ENCODE results near the gene CNTNAP2.

DNA sequence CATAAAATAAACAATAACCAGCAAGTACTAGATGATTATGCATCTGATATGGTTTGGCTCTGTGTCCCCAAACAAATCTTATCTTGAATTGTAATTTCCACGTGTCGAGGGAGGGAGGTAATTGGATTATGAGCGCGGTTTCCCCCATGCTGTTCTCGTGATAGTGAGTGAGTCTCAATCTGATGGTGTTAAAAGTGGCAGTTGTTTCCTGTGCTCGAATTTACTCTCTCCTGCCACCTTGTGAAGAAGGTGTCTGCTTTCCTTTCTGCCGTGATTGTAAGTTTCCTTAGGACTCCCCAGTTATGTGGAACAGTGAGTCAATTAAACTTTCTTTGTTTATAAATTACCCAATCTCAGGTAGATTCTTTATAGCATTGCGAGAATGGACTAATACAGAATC lies 15.1 kb downstream of the CNTNAP2 start:
- TF ChIP-seq EZH2 (IDR thresholded peaks at IDR 0.05; ENCODE audit: insufficient read depth, poor library complexity, severe bottlenecking) (no peak), EZH2phosphoT487 (IDR thresholded peaks at IDR 0.05; ENCODE audit: insufficient read depth, low read depth) (no peak)

Measured in GM23248 (cell line).